Naive thymus-derived CD4-positive, alpha-beta T cell (primary cell): ENCODE results near the gene RPS17. TPM values are rescaled to one million over a fixed set of nuclear protein-coding genes. Genes with fewer than 3 reads are reported as not detected.

Source experiments
- ATAC-seq: fragments of 150-1000 bp; cut with Tn5 transposase; 2 replicates; pipeline ENCODE4 v1.10.0; 2021; ENCODE audit warnings: mild to moderate bottlenecking, moderate library complexity
- CTCF ChIA-PET: fragments of 350-600 bp; sonication (Branson Sonifier 250); formaldehyde crosslinking; loops from one replicate; lab custom pipeline; 2021; ENCODE audit warnings: antibody characterized with exemption; lab: Charles Lee
- POLR2A ChIA-PET: fragments of 350-600 bp; sonication (Branson Sonifier 250); formaldehyde crosslinking; loops from one replicate; lab custom pipeline; 2021; ENCODE audit warnings: antibody characterized with exemption, inconsistent platforms; lab: Charles Lee
- DNase-seq, 9 donors: peaks; one replicate each; pipeline versions ENCODE4 v3.0.0 to v3.0.0-alpha.2; 2020 to 2022; ENCODE audit warnings: mixed read lengths in 1 of 9
- H3K27ac ChIP-seq: one replicate; pipeline ENCODE4 v1.7.0; 2013; ENCODE audit warnings: mild to moderate bottlenecking, low read depth, low read length, moderate library complexity
- H3K27me3 ChIP-seq, 2 donors: one replicate each; pipeline ENCODE4 v1.7.0; 2013; ENCODE audit warnings: low read length in 2 of 2, mild to moderate bottlenecking in 2 of 2, moderate library complexity in 2 of 2; ENCODE audit not compliant: control insufficient read depth in 2 of 2, insufficient read depth in 2 of 2
- H3K36me3 ChIP-seq, 3 experiments: 1 replicate in 2 of 3; 2 replicates in 1 of 3; pipeline ENCODE4 v1.7.0; 2013; ENCODE audit warnings: low read length in 3 of 3, mild to moderate bottlenecking in 3 of 3, moderate library complexity in 1 of 3; ENCODE audit not compliant: insufficient read depth in 3 of 3, control insufficient read depth in 2 of 3
- H3K4me1 ChIP-seq, 2 donors: one replicate each; pipeline ENCODE4 v1.7.0; 2013; ENCODE audit warnings: low read length in 2 of 2, mild to moderate bottlenecking in 2 of 2, moderate library complexity in 1 of 2; ENCODE audit not compliant: control insufficient read depth in 2 of 2, insufficient read depth in 2 of 2
- H3K4me3 ChIP-seq: 2 replicates; pipeline ENCODE4 v1.7.0; 2013; ENCODE audit warnings: mild to moderate bottlenecking, low read length
- H3K9me3 ChIP-seq, 3 experiments: 1 replicate in 2 of 3; 2 replicates in 1 of 3; pipeline ENCODE4 v1.7.0; 2013; ENCODE audit warnings: low read length in 3 of 3; ENCODE audit not compliant: control insufficient read depth in 2 of 3
- H3K27ac Mint-ChIP-seq, 9 donors: one replicate each; pipeline ENCODE4 v1.8.0; 2020 to 2022; ENCODE audit warnings: mixed read lengths in 9 of 9, mild to moderate bottlenecking in 8 of 9, moderate library complexity in 5 of 9, inconsistent platforms in 2 of 9
- H3K27me3 Mint-ChIP-seq, 5 donors: one replicate each; pipeline ENCODE4 v1.8.0; 2021 to 2022; ENCODE audit warnings: mixed read lengths in 5 of 5, mild to moderate bottlenecking in 1 of 5
- H3K36me3 Mint-ChIP-seq, 5 donors: one replicate each; pipeline ENCODE4 v1.8.0; 2020 to 2022; ENCODE audit warnings: mixed read lengths in 5 of 5, mild to moderate bottlenecking in 3 of 5, inconsistent platforms in 1 of 5
- H3K4me1 Mint-ChIP-seq, 7 donors: one replicate each; pipeline ENCODE4 v1.8.0; 2020 to 2022; ENCODE audit warnings: mixed read lengths in 7 of 7, mild to moderate bottlenecking in 3 of 7, inconsistent platforms in 1 of 7
- H3K4me3 Mint-ChIP-seq, 10 donors: one replicate each; pipeline ENCODE4 v1.8.0; 2020 to 2022; ENCODE audit warnings: mild to moderate bottlenecking in 10 of 10, mixed read lengths in 10 of 10, moderate library complexity in 6 of 10, inconsistent platforms in 2 of 10
- H3K9me3 Mint-ChIP-seq, 11 donors: one replicate each; pipeline ENCODE4 v1.8.0; 2020 to 2022; ENCODE audit warnings: mixed read lengths in 11 of 11, mild to moderate bottlenecking in 4 of 11, inconsistent platforms in 1 of 11, moderate library complexity in 1 of 11
- intact Hi-C, 2 donors: fragments of 100-400 bp; cut with micrococcal nuclease; formaldehyde crosslinking; loops; one replicate each; pipeline ENCODE4 v1.15.1; 2023
- polyA plus RNA-seq, 2 donors: library from polyadenylated mRNA; unstranded; fragments of 300-500 nt; fragmentation: Illumina TruSeq; gene quantifications; one replicate each; pipeline ENCODE4 v1.2.3, GENCODE V29; 2021
- total RNA-seq, 6 experiments: library from RNA in 5 of 6; stranded (reverse) in 5 of 6; gene quantifications; 1 replicate in 5 of 6; 2 replicates in 1 of 6; pipeline ENCODE4 v1.2.3 and lab custom pipeline; 2021 to 2026

RPS17 gene
- total and polyA plus RNA-seq, 7 experiments from 2014 or later, result 1,555 to 3,227 (median 2,132) TPM

DNA sequence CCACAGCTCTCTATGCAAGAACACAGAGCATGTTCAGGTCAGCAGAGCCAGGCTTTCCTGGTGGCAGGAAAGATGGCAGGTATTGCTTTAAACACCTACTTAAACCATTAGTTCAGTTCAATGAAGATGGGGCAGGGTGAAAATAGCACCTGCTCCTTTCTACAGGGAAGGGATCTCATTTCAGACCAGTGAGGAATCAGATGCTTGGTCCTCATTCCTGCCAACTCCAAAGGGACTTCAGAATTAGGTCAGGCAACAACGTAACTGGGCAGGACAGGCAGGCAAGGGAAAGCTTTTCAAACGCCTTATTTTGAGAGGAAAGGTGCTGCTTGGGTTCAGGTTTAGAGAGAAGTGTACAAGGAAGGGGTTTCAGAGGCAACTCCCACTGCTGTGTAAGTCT, 12.6 kb upstream of the RPS17 start:
- H3K4me1 ChIP-seq, result no peaks in the 10 kb centered on the region
- intact Hi-C loops, result no loop called here
- H3K9me3 Mint-ChIP-seq, result no peaks in the 10 kb centered on the region
- H3K27ac Mint-ChIP-seq, result no peak overlapping the region
- peaks cover 0 to 36% (median 4%) of the 10 kb centered on the region in 5 donors for H3K27me3 Mint-ChIP-seq
- no peak overlapping the region for H3K27ac ChIP-seq
- H3K4me1 Mint-ChIP-seq, result no peaks in the 10 kb centered on the region
- no peaks in the 10 kb centered on the region for H3K27me3 ChIP-seq
- ATAC-seq, result no peak
- H3K4me3 Mint-ChIP-seq, result no peak overlapping the region
- H3K4me3 ChIP-seq, result no peak overlapping the region
- no peaks in the 10 kb centered on the region for H3K36me3 ChIP-seq
- POLR2A ChIA-PET, result no interaction called here
- CTCF ChIA-PET, result interaction anchor here (1.2 kb wide), 1 partner anchor 22 kb away, joined by 3 read pairs; no protein-coding TSS in a partner anchor
- DNase-seq, result no peak
- H3K9me3 ChIP-seq, result no peaks in the 10 kb centered on the region
- no peaks in the 10 kb centered on the region for H3K36me3 Mint-ChIP-seq

- Histone ChIP-seq H3K9me3 (no peaks in the 10 kb centered on the region), H3K36me3 (no peaks in the 10 kb centered on the region), H3K4me3 (no peak overlapping the region), H3K27me3 (no peaks in the 10 kb centered on the region), H3K4me1 (no peaks in the 10 kb centered on the region), H3K27ac (no peak overlapping the region)
- Mint-ChIP-seq H3K4me3 (no peak overlapping the region), H3K9me3 (no peaks in the 10 kb centered on the region), H3K27me3 (peaks cover 0 to 32% (median 3%) of the 10 kb centered on the region in 5 donors), H3K36me3 (no peaks in the 10 kb centered on the region), H3K27ac (no peak overlapping the region), H3K4me1 (no peaks in the 10 kb centered on the region)
- POLR2A ChIA-PET, result no interaction called here
- CTCF ChIA-PET, result no interaction called here
- intact Hi-C loops, result no loop called here
- ATAC-seq, result no peak
- DNase-seq, result no peak
These were observed 11.5 kb upstream of the RPS17 start for GRCh38 chr15:82551646-82552247.

DNA sequence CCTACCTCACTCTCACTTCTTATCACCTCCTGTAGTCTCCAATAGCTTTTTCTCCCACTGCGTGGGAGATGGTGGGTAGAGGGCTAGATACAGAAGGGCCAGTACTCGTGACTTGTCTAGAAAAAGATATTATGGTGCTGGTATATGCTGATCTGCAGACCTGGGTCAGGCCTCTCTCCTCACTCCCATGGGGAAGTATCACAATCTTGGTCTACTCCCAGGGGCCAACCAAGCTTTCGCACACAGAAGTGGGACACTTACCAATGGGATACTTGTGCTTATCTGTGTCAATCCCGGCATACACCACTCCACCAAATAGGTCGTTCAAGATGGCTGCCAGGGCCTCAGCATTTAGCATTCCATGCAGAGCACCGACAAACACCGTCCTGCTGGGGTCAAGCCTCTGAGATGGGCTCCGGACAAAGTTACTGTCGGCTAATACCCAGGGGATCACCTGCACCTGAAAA, 9.0 kb upstream of the RPS17 start:
- H3K9me3 Mint-ChIP-seq, result no peaks in the 10 kb centered on the region
- Histone ChIP-seq H3K27me3 (no peaks in the 10 kb centered on the region), H3K27ac (no peak overlapping the region), H3K36me3 (no peaks in the 10 kb centered on the region), H3K4me3 (no peak overlapping the region), H3K4me1 (no peaks in the 10 kb centered on the region), H3K9me3 (no peaks in the 10 kb centered on the region)
- peaks cover 0 to 32% (median 0%) of the 10 kb centered on the region in 5 donors for H3K27me3 Mint-ChIP-seq
- ChIA-PET CTCF (no interaction called here), POLR2A (no interaction called here)
- no peak overlapping the region for H3K27ac Mint-ChIP-seq
- ATAC-seq (no peak), DNase-seq (no peak)
- H3K36me3 Mint-ChIP-seq, result no peaks in the 10 kb centered on the region
- H3K4me1 Mint-ChIP-seq, result no peaks in the 10 kb centered on the region
- H3K4me3 Mint-ChIP-seq, result no peak overlapping the region
- intact Hi-C loops, result loop anchor here (10.0 kb wide), 3 partner anchors 96 to 1544 kb away; partner anchors contain the start of genes CPEB1 (in 1 of the 2), HDGFL3 (in 1 of the 2) and TLNRD1 (in 1 of the 2)

- Histone ChIP-seq H3K9me3 (no peaks in the 10 kb centered on the region), H3K27ac (no peak overlapping the region), H3K36me3 (no peaks in the 10 kb centered on the region), H3K27me3 (no peaks in the 10 kb centered on the region), H3K4me3 (no peak overlapping the region), H3K4me1 (no peaks in the 10 kb centered on the region)
- Mint-ChIP-seq H3K4me3 (no peak overlapping the region), H3K9me3 (no peaks in the 10 kb centered on the region), H3K4me1 (no peaks in the 10 kb centered on the region), H3K36me3 (no peaks in the 10 kb centered on the region), H3K27me3 (peaks cover 0 to 31% (median 0%) of the 10 kb centered on the region in 5 donors), H3K27ac (no peak overlapping the region)
- ChIA-PET CTCF (no interaction called here), POLR2A (no interaction called here)
- intact Hi-C loops, result loop anchor here (10.0 kb wide), 3 partner anchors 96 to 1544 kb away; partner anchors contain the start of genes CPEB1 (in 1 of the 2), HDGFL3 (in 1 of the 2) and TLNRD1 (in 1 of the 2)
- DNase-seq, result no peak
- no peak for ATAC-seq
These were observed 8.4 kb upstream of the RPS17 start for GRCh38 chr15:82548700-82549099.

GRCh38 chr15:82545478-82545877, 5.2 kb upstream of the RPS17 start:
- H3K36me3 ChIP-seq, result peaks cover 0 to 3% (median 0%) of the 10 kb centered on the region in 3 experiments
- ChIA-PET POLR2A (no interaction called here), CTCF (no interaction called here)
- Mint-ChIP-seq H3K4me1 (peaks cover 0 to 15% (median 9%) of the 10 kb centered on the region in 7 donors), H3K4me3 (no peak overlapping the region), H3K27me3 (peaks cover 0 to 13% (median 0%) of the 10 kb centered on the region in 5 donors), H3K9me3 (no peaks in the 10 kb centered on the region), H3K27ac (no peak overlapping the region), H3K36me3 (peaks cover 0 to 2% (median 0%) of the 10 kb centered on the region in 5 donors)
- intact Hi-C loops, result loop anchor here (10.0 kb wide), 3 partner anchors 99 to 1541 kb away; partner anchors contain the start of genes CPEB1 (in 1 of the 2), HDGFL3 (in 1 of the 2) and TLNRD1 (in 1 of the 2)
- H3K9me3 ChIP-seq, result no peaks in the 10 kb centered on the region
- peaks cover 5 to 6% of the 10 kb centered on the region in 2 donors for H3K4me1 ChIP-seq
- no peak overlapping the region for H3K27ac ChIP-seq
- DNase-seq, result no peak
- no peak overlapping the region for H3K4me3 ChIP-seq
- ATAC-seq, result no peak
- H3K27me3 ChIP-seq, result no peaks in the 10 kb centered on the region

GRCh38 chr15:82545002-82545401, 4.7 kb upstream of the RPS17 start:
- no peak overlapping the region for H3K4me3 ChIP-seq
- H3K9me3 Mint-ChIP-seq, result no peaks in the 10 kb centered on the region
- no peak overlapping the region for H3K27ac ChIP-seq
- CTCF ChIA-PET, result no interaction called here
- peaks cover 5 to 6% of the 10 kb centered on the region in 2 donors for H3K4me1 ChIP-seq
- no peak overlapping the region for H3K4me3 Mint-ChIP-seq
- H3K9me3 ChIP-seq, result no peaks in the 10 kb centered on the region
- DNase-seq, result no peak
- no peaks in the 10 kb centered on the region for H3K27me3 ChIP-seq
- no peak for ATAC-seq
- H3K4me1 Mint-ChIP-seq, result peaks cover 0 to 15% (median 9%) of the 10 kb centered on the region in 7 donors
- peaks cover 0 to 3% (median 0%) of the 10 kb centered on the region in 3 experiments for H3K36me3 ChIP-seq
- H3K27ac Mint-ChIP-seq, result no peak overlapping the region
- intact Hi-C loops, result loop anchor here (10.0 kb wide), 3 partner anchors 100 to 1540 kb away; partner anchors contain the start of genes CPEB1 (in 1 of the 2), HDGFL3 (in 1 of the 2) and TLNRD1 (in 1 of the 2)
- peaks cover 0 to 8% (median 0%) of the 10 kb centered on the region in 5 donors for H3K27me3 Mint-ChIP-seq
- POLR2A ChIA-PET, result no interaction called here
- H3K36me3 Mint-ChIP-seq, result peaks cover 0 to 2% (median 0%) of the 10 kb centered on the region in 5 donors
